SK-N-SH treated with all-trans-retinoic acid at 6 μM for 48 hours (cell line): ENCODE data around the gene GPR160.

Experiments used
- ESRRG ChIP-seq: fragments of 250-450 bp; sonication (Bioruptor Pico); IDR thresholded peaks from 2 replicates; pipeline ENCODE4 v1.6.1; 2021; ENCODE audit warnings: mild to moderate bottlenecking
- OSR1 ChIP-seq: fragments of 250-450 bp; sonication (Bioruptor Pico); IDR thresholded peaks from 2 replicates; pipeline ENCODE4 v1.8.0; 2022; ENCODE audit warnings: moderate library complexity, mild to moderate bottlenecking, inconsistent platforms
- PPARA ChIP-seq: fragments of 250-450 bp; sonication (Bioruptor Pico); IDR thresholded peaks from 2 replicates; pipeline ENCODE4 v1.5.0; 2020; ENCODE audit warnings: mild to moderate bottlenecking, borderline replicate concordance
- TOX ChIP-seq: fragments of 250-450 bp; sonication (Bioruptor Pico); IDR thresholded peaks from 2 replicates; pipeline ENCODE4 v1.8.0; 2021; ENCODE audit warnings: mild to moderate bottlenecking, moderate library complexity, borderline replicate concordance
- ZNF565 ChIP-seq: fragments of 450-650 bp; formaldehyde crosslinking; conservative IDR thresholded peaks from 2 replicates; pipeline ENCODE4 v1.5.0; 2020; ENCODE audit warnings: low read depth, mild to moderate bottlenecking, moderate library complexity
- ZNF70 ChIP-seq: fragments of 450-650 bp; formaldehyde crosslinking; IDR thresholded peaks from 2 replicates; pipeline ENCODE4 v1.5.0; 2020; ENCODE audit warnings: mild to moderate bottlenecking, moderate library complexity
- TF ChIP-seq, protein P1 (sequence below): fragments of 250-450 bp; sonication (Bioruptor Pico); IDR thresholded peaks from 2 replicates; pipeline ENCODE4 v1.8.0; 2020; ENCODE audit warnings: mild to moderate bottlenecking, moderate library complexity, borderline replicate concordance
- TF ChIP-seq, protein P2 (sequence below): fragments of 250-450 bp; sonication (Bioruptor Pico); IDR thresholded peaks from 2 replicates; pipeline ENCODE4 v1.5.1; 2021; ENCODE audit warnings: mild to moderate bottlenecking, moderate library complexity

DNA sequence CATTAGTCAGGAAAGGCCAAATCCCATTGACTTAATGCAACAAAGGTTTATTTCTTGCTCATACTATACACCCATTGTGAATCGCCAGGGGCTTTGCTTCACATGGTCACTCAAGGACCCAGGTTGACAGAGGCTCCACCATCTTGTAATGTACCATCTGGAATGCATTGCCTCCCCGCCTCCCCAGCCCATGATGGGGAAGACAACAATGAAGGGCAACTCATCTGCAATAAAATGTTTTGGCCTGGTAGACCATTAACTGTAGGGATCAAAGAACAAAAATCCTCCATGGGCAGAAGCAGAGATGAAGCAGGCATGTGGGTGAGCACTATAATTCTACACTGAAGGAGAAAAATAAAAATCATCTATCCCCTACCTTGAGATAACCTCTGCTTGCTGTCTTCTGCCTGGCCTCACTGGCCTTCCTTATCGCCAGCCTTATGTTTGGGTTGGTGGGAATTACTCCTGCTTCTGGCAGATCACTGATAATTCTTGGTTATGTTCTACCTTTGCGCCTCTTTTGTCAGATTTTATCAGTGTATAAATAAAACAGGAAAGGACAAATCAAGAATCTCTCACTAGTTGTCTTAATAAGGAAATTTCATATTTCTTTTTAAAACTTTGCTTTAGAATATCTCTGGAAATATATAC lies 37.8 kb downstream of the GPR160 start:
- TF ChIP-seq, protein P1, sequence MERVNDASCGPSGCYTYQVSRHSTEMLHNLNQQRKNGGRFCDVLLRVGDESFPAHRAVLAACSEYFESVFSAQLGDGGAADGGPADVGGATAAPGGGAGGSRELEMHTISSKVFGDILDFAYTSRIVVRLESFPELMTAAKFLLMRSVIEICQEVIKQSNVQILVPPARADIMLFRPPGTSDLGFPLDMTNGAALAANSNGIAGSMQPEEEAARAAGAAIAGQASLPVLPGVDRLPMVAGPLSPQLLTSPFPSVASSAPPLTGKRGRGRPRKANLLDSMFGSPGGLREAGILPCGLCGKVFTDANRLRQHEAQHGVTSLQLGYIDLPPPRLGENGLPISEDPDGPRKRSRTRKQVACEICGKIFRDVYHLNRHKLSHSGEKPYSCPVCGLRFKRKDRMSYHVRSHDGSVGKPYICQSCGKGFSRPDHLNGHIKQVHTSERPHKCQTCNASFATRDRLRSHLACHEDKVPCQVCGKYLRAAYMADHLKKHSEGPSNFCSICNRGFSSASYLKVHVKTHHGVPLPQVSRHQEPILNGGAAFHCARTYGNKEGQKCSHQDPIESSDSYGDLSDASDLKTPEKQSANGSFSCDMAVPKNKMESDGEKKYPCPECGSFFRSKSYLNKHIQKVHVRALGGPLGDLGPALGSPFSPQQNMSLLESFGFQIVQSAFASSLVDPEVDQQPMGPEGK = no peak
- no peak for TF ChIP-seq ZNF70 (CRISPR knock-in tag)
- TF ChIP-seq PPARA (CRISPR knock-in tag) = no peak
- TF ChIP-seq, protein P2, sequence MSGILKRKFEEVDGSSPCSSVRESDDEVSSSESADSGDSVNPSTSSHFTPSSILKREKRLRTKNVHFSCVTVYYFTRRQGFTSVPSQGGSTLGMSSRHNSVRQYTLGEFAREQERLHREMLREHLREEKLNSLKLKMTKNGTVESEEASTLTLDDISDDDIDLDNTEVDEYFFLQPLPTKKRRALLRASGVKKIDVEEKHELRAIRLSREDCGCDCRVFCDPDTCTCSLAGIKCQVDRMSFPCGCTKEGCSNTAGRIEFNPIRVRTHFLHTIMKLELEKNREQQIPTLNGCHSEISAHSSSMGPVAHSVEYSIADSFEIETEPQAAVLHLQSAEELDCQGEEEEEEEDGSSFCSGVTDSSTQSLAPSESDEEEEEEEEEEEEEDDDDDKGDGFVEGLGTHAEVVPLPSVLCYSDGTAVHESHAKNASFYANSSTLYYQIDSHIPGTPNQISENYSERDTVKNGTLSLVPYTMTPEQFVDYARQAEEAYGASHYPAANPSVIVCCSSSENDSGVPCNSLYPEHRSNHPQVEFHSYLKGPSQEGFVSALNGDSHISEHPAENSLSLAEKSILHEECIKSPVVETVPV (CRISPR knock-in tag) = no peak
- TF ChIP-seq TOX = no peak
- TF ChIP-seq OSR1 (CRISPR knock-in tag) = no peak
- TF ChIP-seq ESRRG = no peak
- no peak for TF ChIP-seq ZNF565 (CRISPR knock-in tag)
